Sigmoid colon (tissue), 7 donors: ENCODE data around the gene WDR1. TPM values are rescaled to one million over a fixed set of nuclear protein-coding genes. Genes with fewer than 3 reads are reported as not detected.

ENCODE experiments used
- DNase-seq: peaks from one replicate; pipeline ENCODE4 v3.0.0-alpha.2; 2019
- H3K27ac ChIP-seq, 4 donors: fragments of 200-600 bp; sonication (generic); one replicate each; pipeline ENCODE4 v1.5.1; 2016 to 2019; ENCODE audit warnings: mild to moderate bottlenecking in 1 of 4
- H3K27me3 ChIP-seq, 3 donors: fragments of 200-600 bp; sonication (generic); one replicate each; pipeline ENCODE4 v1.5.1; 2019; ENCODE audit warnings: mild to moderate bottlenecking in 1 of 3
- H3K36me3 ChIP-seq, 4 donors: fragments of 200-600 bp; sonication (generic); one replicate each; pipeline ENCODE4 v1.5.1; 2016 to 2019
- H3K4me1 ChIP-seq, 4 donors: fragments of 200-600 bp; sonication (generic); one replicate each; pipeline ENCODE4 v1.5.1; 2017 to 2019
- H3K4me3 ChIP-seq, 4 donors: fragments of 200-600 bp; sonication (generic); one replicate each; pipeline ENCODE4 v1.5.1; 2017 to 2019; ENCODE audit warnings: mild to moderate bottlenecking in 2 of 4, moderate library complexity in 1 of 4
- H3K9me3 ChIP-seq, 4 donors: fragments of 200-600 bp in 3 of 4; sonication (generic) in 3 of 4; one replicate each; pipeline versions ENCODE4 v1.5.1 to v1.6.1; 2013 to 2019
- CTCF ChIP-seq, 4 experiments: fragments of 450-650 bp in 3 of 4; fragments of 200-600 bp in 1 of 4; IDR thresholded peaks; one replicate each; pipeline ENCODE4 v1.5.1; 2016 to 2019; ENCODE audit warnings: antibody characterized with exemption in 4 of 4, mild to moderate bottlenecking in 3 of 4, moderate library complexity in 2 of 4
- EP300 ChIP-seq, 4 donors: sonication (generic); formaldehyde crosslinking; IDR thresholded peaks; one replicate each; pipeline ENCODE4 v1.6.1; 2017; ENCODE audit warnings: antibody characterized with exemption in 4 of 4
- POLR2A ChIP-seq, 2 donors: fragments of 450-650 bp; IDR thresholded peaks; one replicate each; pipeline ENCODE4 v1.6.1; 2016; ENCODE audit warnings: antibody characterized with exemption in 2 of 2, mild to moderate bottlenecking in 2 of 2, moderate library complexity in 2 of 2
- POLR2AphosphoS5 ChIP-seq, 4 donors: sonication (generic); formaldehyde crosslinking; IDR thresholded peaks; one replicate each; pipeline ENCODE4 v1.6.1; 2017; ENCODE audit warnings: antibody characterized with exemption in 4 of 4
- WGBS, 2 donors: extraction: QIAGEN DNeasy Blood & Tissue Kit; methylation state at CpG; one replicate each; pipeline ENCODE4 v1.1.7; 2013; 5-methylcytosine and 5-hydroxymethylcytosine counted together
- intact Hi-C: fragments of 100-400 bp; cut with DNase I; formaldehyde crosslinking; loops from one replicate; pipeline ENCODE4 v1.15.1; 2023
- polyA plus RNA-seq, 3 donors: library from polyadenylated mRNA; stranded (reverse); fragments of 200-250 nt; gene quantifications; one replicate each; pipeline ENCODE4 v1.2.3, GENCODE V29; 2013
- total RNA-seq, 4 donors: library from RNA; depleted of rRNA; stranded (reverse); fragments of >200 nt; gene quantifications; one replicate each; pipeline ENCODE4 v1.1.0, GENCODE V29; 2016
- donor health status: healthy with polysubstance abuse.
- donor health status: Bipolar disorder and iron deficiency.
- donor health status: healthy.

The WDR1 gene
- total and polyA plus RNA-seq, 7 donors, result 171 to 267 (median 240) TPM

DNA sequence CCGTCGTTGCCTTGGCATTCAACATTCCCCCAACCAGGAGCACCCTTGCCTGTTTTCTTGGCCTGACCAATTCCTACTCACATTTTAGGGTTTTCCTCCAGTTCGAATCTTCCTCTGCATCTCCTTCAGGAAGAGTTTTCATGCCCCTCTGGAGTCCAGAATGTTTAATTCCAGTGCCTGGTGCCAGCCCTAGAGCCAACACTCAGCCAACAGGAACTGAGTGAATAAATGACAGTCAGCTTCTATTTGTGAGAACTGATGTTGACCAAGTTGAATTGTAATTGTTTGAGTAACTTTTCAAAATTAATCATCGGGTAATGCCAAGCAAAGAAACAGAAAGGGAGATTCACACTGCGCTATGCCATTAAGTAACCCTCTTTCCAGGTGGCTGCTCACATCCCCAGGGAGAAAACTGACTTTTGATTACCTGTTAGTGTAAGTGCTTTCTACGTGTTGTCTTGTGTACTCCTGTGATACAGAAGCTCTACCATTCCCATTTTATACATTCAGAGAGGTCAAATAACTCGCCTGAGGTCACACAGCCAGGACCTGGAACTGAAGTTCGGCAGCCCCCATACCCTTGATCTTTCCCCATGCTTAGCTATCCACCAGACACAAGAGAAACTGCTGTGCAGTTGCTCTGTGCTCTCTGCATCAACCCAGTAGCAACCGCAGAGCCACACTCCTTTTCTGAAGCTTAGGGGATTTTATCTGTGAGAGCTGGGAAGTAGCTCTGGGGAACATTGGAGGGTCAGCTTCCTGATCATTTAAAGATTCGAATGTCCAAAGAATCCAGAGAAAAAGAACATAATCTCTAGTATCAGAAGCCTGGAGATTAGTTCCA is 76.3 kb downstream of the WDR1 start:
- no peak for DNase-seq
- Histone ChIP-seq H3K4me3 (no peak overlapping the region), H3K4me1 (no peaks in the 10 kb centered on the region), H3K36me3 (peaks cover 0 to 10% (median 0%) of the 10 kb centered on the region in 4 donors), H3K27ac (no peak overlapping the region), H3K9me3 (no peaks in the 10 kb centered on the region), H3K27me3 (no peaks in the 10 kb centered on the region)
- no peak for TF ChIP-seq EP300 (IDR thresholded peaks at IDR 0.05)
- TF ChIP-seq CTCF (IDR thresholded peaks at IDR 0.05), result no peak
- TF ChIP-seq POLR2AphosphoS5 (IDR thresholded peaks at IDR 0.05), result no peak
- no peak for TF ChIP-seq POLR2A (IDR thresholded peaks at IDR 0.05)
- WGBS, 2 donors, result 90 to 91% methylated on average over 10 of the region's 10 CpGs
- intact Hi-C loops, result no loop called here

GRCh38 chr4:10036807-10037342 is 79.7 kb downstream of the WDR1 start:
- no peak overlapping the region for H3K27ac ChIP-seq
- no peak for DNase-seq
- H3K9me3 ChIP-seq, result no peaks in the 10 kb centered on the region
- no peaks in the 10 kb centered on the region for H3K27me3 ChIP-seq
- intact Hi-C loops, result no loop called here
- H3K4me1 ChIP-seq, result peaks cover 0 to 23% (median 18%) of the 10 kb centered on the region in 4 donors
- peaks cover 0 to 10% (median 0%) of the 10 kb centered on the region in 4 donors for H3K36me3 ChIP-seq
- TF ChIP-seq POLR2AphosphoS5 (IDR thresholded peaks at IDR 0.05), result no peak
- TF ChIP-seq POLR2A (IDR thresholded peaks at IDR 0.05), result no peak
- no peak for TF ChIP-seq CTCF (IDR thresholded peaks at IDR 0.05)
- no peak for TF ChIP-seq EP300 (IDR thresholded peaks at IDR 0.05)
- no peak overlapping the region for H3K4me3 ChIP-seq
- WGBS, 2 donors, result 79 to 89% methylated on average over 10 of the region's 10 CpGs

DNA sequence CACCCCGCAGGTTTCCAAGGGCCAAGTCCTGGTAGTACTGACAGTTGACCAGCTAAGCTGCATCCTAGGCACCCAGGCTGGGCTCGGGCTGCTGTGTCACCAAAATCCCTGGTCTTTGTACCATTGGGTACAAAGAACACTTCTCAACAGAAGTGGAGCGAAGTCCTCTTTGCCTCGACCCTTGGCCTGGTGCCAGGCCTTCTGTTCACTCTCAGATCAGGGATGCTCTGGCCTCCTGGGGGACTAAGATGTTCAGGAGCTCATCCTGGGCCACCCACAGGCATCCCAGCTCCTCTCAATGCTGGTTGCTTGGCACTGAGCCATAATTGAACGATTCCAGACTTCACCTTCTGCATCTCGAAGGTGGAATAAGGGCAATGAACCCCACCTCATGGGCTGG is 81.5 kb downstream of the WDR1 start:
- Histone ChIP-seq H3K27ac (peak overlapping the region in 1 of 4 donors; percentile 64), H3K4me1 (peaks cover 0 to 27% (median 24%) of the 10 kb centered on the region in 4 donors), H3K27me3 (no peaks in the 10 kb centered on the region), H3K9me3 (no peaks in the 10 kb centered on the region), H3K36me3 (peaks cover 0 to 10% (median 0%) of the 10 kb centered on the region in 4 donors), H3K4me3 (no peak overlapping the region)
- 60 to 77% methylated on average over 6 of the region's 6 CpGs for WGBS, 2 donors
- intact Hi-C loops, result no loop called here
- TF ChIP-seq EP300 (IDR thresholded peaks at IDR 0.05), result no peak
- TF ChIP-seq POLR2A (IDR thresholded peaks at IDR 0.05), result no peak
- TF ChIP-seq POLR2AphosphoS5 (IDR thresholded peaks at IDR 0.05), result no peak
- TF ChIP-seq CTCF (IDR thresholded peaks at IDR 0.05), result no peak
- DNase-seq, result peak; percentile 60

DNA sequence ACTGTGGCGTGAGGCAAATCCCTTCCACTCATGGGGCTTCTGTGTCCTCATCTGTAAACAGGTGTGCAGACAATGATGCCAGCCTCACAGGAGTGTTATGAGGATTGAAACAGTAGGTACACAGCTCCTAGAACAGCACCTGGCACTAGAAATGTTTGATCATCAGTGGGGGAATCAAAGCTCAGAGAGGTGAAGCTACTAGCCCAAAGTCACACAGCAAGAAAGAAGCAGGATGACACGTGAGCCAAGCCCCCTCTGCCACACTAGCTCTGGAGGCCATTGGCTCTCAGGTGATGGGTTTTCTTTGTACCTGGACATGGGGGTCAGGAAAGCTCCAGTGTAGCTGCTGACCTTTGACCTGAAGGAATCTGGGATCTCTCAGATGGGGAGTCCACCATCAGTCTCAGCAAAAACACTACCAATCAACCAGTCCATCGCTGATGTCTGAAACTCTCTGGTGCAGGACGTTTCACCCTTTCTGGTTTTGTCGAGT is 81.9 kb downstream of the WDR1 start:
- intact Hi-C loops, result no loop called here
- WGBS, 2 donors, result 88 to 92% methylated on average over 5 of the region's 5 CpGs
- Histone ChIP-seq H3K9me3 (no peaks in the 10 kb centered on the region), H3K4me3 (no peak overlapping the region), H3K36me3 (peaks cover 0 to 8% (median 0%) of the 10 kb centered on the region in 4 donors), H3K27me3 (no peaks in the 10 kb centered on the region), H3K27ac (peak overlapping the region in 2 of 4 donors; percentile 61 to 64), H3K4me1 (peaks cover 0 to 27% (median 24%) of the 10 kb centered on the region in 4 donors)
- TF ChIP-seq POLR2A (IDR thresholded peaks at IDR 0.05), result no peak
- no peak for TF ChIP-seq POLR2AphosphoS5 (IDR thresholded peaks at IDR 0.05)
- no peak for TF ChIP-seq EP300 (IDR thresholded peaks at IDR 0.05)
- no peak for TF ChIP-seq CTCF (IDR thresholded peaks at IDR 0.05)
- DNase-seq, result peak; percentile 19
